A673 (cell line): Measurements from ENCODE around the gene CALR.
"Not testable (repeated sequence)": the region's sequence is repeated elsewhere in the genome, so short reads cannot be mapped to it uniquely, and the experiment has no call there.

ENCODE experiments used
- EZH2 ChIP-seq: fragments of 200-600 bp; sonication (generic); IDR thresholded peaks from 2 replicates; pipeline ENCODE4 v1.6.1; 2017; ENCODE audit warnings: borderline replicate concordance, low read depth, mild to moderate bottlenecking, mixed read lengths, antibody characterized with exemption, low read length; ENCODE audit not compliant: poor library complexity, severe bottlenecking
- TF ChIP-seq, protein P1 (sequence below): fragments of 300-800, 200-600 bp; sonication (generic); conservative IDR thresholded peaks from 2 replicates; pipeline ENCODE4 v1.5.1; 2017; ENCODE audit warnings: low read depth, mild to moderate bottlenecking, antibody characterized with exemption, low read length, moderate library complexity, mixed read lengths

DNA sequence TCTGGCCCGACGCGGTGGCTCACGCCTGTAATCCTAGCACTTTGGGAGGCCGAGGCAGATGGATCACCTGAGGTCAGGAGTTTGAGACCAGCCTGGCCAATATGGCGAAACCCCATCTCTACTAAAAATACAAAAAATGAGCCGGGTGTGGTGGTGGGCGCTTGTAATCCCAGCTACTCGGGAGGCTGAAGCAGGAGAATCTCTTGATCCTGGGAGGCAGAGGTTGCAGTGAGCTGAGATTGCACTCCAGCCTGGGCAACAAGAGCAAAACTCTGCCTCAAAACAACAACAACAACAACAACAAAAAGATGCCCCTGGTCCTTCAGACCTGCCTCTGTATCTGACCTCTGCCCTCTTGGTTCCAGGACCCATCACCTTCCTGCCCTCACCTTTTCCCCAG is 17.2 kb downstream of the CALR start:
- TF ChIP-seq, protein P1, sequence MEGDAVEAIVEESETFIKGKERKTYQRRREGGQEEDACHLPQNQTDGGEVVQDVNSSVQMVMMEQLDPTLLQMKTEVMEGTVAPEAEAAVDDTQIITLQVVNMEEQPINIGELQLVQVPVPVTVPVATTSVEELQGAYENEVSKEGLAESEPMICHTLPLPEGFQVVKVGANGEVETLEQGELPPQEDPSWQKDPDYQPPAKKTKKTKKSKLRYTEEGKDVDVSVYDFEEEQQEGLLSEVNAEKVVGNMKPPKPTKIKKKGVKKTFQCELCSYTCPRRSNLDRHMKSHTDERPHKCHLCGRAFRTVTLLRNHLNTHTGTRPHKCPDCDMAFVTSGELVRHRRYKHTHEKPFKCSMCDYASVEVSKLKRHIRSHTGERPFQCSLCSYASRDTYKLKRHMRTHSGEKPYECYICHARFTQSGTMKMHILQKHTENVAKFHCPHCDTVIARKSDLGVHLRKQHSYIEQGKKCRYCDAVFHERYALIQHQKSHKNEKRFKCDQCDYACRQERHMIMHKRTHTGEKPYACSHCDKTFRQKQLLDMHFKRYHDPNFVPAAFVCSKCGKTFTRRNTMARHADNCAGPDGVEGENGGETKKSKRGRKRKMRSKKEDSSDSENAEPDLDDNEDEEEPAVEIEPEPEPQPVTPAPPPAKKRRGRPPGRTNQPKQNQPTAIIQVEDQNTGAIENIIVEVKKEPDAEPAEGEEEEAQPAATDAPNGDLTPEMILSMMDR: not testable (repeated sequence)
- not testable (repeated sequence) for TF ChIP-seq EZH2
